Measurements from ENCODE around the gene DMC1. TPM values are rescaled to one million over a fixed set of nuclear protein-coding genes. Genes with fewer than 3 reads are reported as not detected.
A peak's percentile ranks its signal among the peaks of the same experiment; 100 is the strongest.
"Not testable (repeated sequence)": the region's sequence is repeated elsewhere in the genome, so short reads cannot be mapped to it uniquely, and the experiment has no call there.

The DMC1 gene
- total RNA-seq, 1 donor from 2014 or later: 2.2 TPM

- Mint-ChIP-seq H3K27ac (no peak overlapping the region), H3K9me3 (ENCODE audit: low read depth) (no peaks in the 10 kb centered on the region), H3K4me1 (ENCODE audit: low read depth) (peaks cover 9% of the 10 kb centered on the region), H3K4me3 (ENCODE audit: low read depth) (no peak overlapping the region), H3K27me3 (no peaks in the 10 kb centered on the region), H3K36me3 (ENCODE audit: insufficient read depth) (peaks cover 14% of the 10 kb centered on the region)
- no peak for DNase-seq (ENCODE audit: low spot score, unreplicated experiment)
- TF ChIP-seq CTCF (IDR thresholded peaks at IDR 0.05; ENCODE audit: unreplicated experiment): no peak
Observed at GRCh38 chr22:38607680-38608079, 37.7 kb upstream of the DMC1 start.

GRCh38 chr22:38602166-38602565 lies 32.2 kb upstream of the DMC1 start:
- TF ChIP-seq CTCF (IDR thresholded peaks at IDR 0.05; ENCODE audit: unreplicated experiment): no peak
- no peaks in the 10 kb centered on the region for H3K27me3 Mint-ChIP-seq
- no peaks in the 10 kb centered on the region for H3K4me1 Mint-ChIP-seq (ENCODE audit: low read depth)
- no peaks in the 10 kb centered on the region for H3K9me3 Mint-ChIP-seq (ENCODE audit: low read depth)
- H3K4me3 Mint-ChIP-seq (ENCODE audit: low read depth): no peak overlapping the region
- peaks cover 13% of the 10 kb centered on the region for H3K36me3 Mint-ChIP-seq (ENCODE audit: insufficient read depth)
- H3K27ac Mint-ChIP-seq: no peak overlapping the region
- DNase-seq (ENCODE audit: low spot score, unreplicated experiment): no peak

DNA sequence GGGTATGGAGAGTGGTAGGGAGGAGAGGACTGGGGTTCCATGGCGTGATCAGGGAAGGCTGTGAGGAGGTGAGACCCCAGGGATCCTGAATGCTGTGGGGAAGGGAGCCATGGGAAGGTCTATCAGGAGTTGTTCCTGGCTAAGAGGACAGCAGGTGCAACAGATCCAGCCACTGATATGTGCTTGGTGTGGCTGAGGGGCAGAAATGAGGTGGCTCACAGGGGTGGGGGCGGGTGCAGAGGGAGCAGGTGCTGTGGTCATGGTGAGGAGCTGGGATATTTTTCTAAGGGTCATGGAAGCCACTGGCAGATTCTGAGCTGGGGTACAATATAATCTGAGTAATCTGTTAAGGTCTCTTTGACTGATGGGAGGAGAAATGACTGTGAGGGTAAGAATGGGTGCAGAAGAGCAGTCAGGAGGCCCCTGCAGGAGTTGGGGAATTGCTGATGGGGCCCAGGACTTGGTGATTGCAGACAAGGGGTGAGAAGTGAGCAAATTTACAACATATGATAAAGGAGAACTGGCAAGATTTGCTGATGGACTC lies 31.3 kb upstream of the DMC1 start:
- no peaks in the 10 kb centered on the region for H3K27me3 Mint-ChIP-seq
- H3K4me1 Mint-ChIP-seq (ENCODE audit: low read depth): no peaks in the 10 kb centered on the region
- no peak overlapping the region for H3K4me3 Mint-ChIP-seq (ENCODE audit: low read depth)
- no peaks in the 10 kb centered on the region for H3K9me3 Mint-ChIP-seq (ENCODE audit: low read depth)
- peak overlapping the region; percentile 22 for H3K27ac Mint-ChIP-seq
- no peak for TF ChIP-seq CTCF (IDR thresholded peaks at IDR 0.05; ENCODE audit: unreplicated experiment)
- peaks cover 15% of the 10 kb centered on the region for H3K36me3 Mint-ChIP-seq (ENCODE audit: insufficient read depth)
- no peak for DNase-seq (ENCODE audit: low spot score, unreplicated experiment)

GRCh38 chr22:38599466-38599865 lies 29.5 kb upstream of the DMC1 start:
- TF ChIP-seq CTCF (IDR thresholded peaks at IDR 0.05; ENCODE audit: unreplicated experiment): no peak
- Mint-ChIP-seq H3K27me3 (no peaks in the 10 kb centered on the region), H3K36me3 (ENCODE audit: insufficient read depth) (peaks cover 19% of the 10 kb centered on the region), H3K9me3 (ENCODE audit: low read depth) (no peaks in the 10 kb centered on the region), H3K27ac (no peak overlapping the region), H3K4me3 (ENCODE audit: low read depth) (no peak overlapping the region), H3K4me1 (ENCODE audit: low read depth) (no peaks in the 10 kb centered on the region)
- DNase-seq (ENCODE audit: low spot score, unreplicated experiment): no peak

DNA sequence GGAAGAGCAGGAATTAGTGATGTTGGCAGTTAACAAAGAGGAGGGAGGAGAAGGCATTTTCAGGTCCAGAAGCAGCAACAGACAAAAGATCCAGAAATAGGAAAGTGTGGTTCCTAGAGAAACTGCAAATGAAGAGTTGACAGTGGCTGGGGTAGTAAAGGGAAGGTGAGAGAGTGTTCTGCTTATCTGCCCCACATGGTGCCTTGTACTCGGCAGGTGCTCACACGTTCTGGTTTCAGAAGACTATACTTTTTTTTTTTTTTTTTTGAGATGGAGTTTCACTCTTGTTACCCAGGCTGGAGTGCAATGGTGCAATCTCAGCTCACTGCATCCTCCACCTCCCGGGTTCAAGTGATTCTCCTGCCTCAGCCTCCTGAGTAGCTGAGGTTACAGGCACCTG lies 12.9 kb upstream of the DMC1 start:
- peaks cover 13% of the 10 kb centered on the region for H3K9me3 Mint-ChIP-seq (ENCODE audit: low read depth)

DNA sequence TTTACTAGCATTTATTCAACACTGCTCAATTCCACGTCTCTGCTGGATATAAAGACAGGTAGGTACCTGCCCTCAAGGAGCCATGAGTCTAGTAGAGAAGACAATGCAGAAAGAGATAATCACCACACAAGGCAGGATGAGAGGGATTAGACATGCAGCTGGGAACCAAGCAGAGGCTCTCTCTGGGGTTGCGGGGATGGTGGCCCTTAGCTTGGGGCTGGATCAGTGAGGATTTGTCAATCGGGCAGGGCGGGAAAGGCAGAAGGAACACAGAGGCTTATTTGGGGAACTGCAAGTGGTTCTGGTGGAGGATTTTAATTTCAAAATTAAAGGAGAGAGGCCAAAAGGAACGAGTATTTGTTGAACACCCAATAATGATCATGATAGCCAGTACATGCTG lies 8.5 kb upstream of the DMC1 start:
- Mint-ChIP-seq H3K36me3 (ENCODE audit: insufficient read depth) (no peaks in the 10 kb centered on the region), H3K9me3 (ENCODE audit: low read depth) (no peaks in the 10 kb centered on the region), H3K4me1 (ENCODE audit: low read depth) (no peaks in the 10 kb centered on the region), H3K4me3 (ENCODE audit: low read depth) (no peak overlapping the region), H3K27me3 (peaks cover 5% of the 10 kb centered on the region), H3K27ac (no peak overlapping the region)
- TF ChIP-seq CTCF (IDR thresholded peaks at IDR 0.05; ENCODE audit: unreplicated experiment): no peak
- no peak for DNase-seq (ENCODE audit: low spot score, unreplicated experiment)

More for the DNA sequence above, 12.9 kb upstream of the DMC1 start:
- not testable (repeated sequence) for H3K4me3 Mint-ChIP-seq (ENCODE audit: low read depth); H3K4me1 Mint-ChIP-seq (ENCODE audit: low read depth); DNase-seq (ENCODE audit: low spot score, unreplicated experiment); H3K27me3 Mint-ChIP-seq
- Mint-ChIP-seq H3K27ac (peak overlapping the region; percentile 4), H3K36me3 (ENCODE audit: insufficient read depth) (peaks cover 27% of the 10 kb centered on the region)

Measured in progenitor cell of endocrine pancreas (in vitro differentiated cells).